Measurements from ENCODE around the gene HMCN1.

Gene HMCN1

DNA sequence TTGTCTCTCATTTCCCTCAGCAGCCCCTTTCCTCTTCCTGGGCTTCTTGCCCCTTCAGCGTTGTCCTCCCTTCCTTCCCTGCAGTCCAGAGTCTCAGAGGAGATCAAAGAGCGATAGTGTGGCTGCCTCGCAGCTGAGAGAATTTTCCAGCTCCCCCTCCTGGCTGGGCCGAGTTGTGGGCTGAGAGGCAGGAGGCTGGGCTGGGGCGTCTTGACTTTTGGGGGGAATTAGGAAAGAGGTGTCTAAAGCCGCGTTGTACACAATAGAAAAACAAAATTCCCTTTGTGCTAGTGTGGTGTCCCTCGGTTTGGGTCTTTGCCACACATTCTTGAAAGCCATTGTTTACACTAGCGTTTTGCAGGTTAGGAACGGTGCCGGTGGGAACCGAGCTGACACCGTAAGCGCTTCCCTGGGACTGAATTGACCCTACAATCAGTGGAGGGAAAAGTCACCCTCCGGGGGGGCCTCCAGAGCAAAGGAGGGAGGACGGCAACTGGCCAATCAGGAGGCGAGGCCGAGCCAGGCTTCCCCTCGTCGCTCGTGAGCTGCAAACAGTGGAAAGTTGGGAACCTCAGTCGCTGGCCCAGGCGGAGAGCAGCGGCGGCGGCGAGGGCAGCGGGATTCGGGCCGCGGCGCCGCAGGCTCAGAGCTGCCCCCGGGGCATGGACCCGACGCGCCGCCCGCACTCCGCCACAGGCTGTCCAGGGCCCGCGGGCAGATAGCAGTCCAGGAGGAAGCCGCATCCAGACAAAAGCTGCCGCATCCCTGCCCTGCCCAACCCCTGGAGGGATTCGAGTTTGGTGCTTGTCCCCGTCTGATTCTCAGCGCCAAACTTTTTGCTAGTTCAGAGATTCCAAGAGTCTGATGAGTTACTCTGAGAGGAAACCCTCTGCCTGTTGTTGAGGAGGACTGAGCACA, at the start of gene HMCN1:
Gene HMCN1 (plus strand): TSS at position 574 of the 918 bp plus-strand sequence. CDS start 389 bp downstream, outside the sequence.
- Histone ChIP-seq H3K9ac (ENCODE audit: low read length) (no peak within 1 kb of the TSS), H3K4me2 (ENCODE audit: low read length) (no peak within 1 kb of the TSS), H3K27me3 (ENCODE audit: insufficient read depth, low read length) (no peaks in the 10 kb centered on the region), H3K79me2 (ENCODE audit: insufficient read depth, low read length) (no peaks in the 10 kb centered on the region), H2AFZ (ENCODE audit: low read length) (no peak within 1 kb of the TSS), H3K9me2 (ENCODE audit: low read depth, low read length) (no peaks in the 10 kb centered on the region), H4K20me1 (ENCODE audit: insufficient read depth, low read length) (no peaks in the 10 kb centered on the region), H3K9me3 (ENCODE audit: low read length) (no peaks in the 10 kb centered on the region), H3K4me3 (ENCODE audit: low read depth, low read length, poor library complexity, severe bottlenecking) (no peak within 1 kb of the TSS), H3K27ac (ENCODE audit: low read depth, low read length, poor library complexity, severe bottlenecking) (no peak within 1 kb of the TSS), H3K36me3 (ENCODE audit: insufficient read depth, low read length) (no peaks in the 10 kb centered on the region), H3K4me1 (ENCODE audit: insufficient read depth, low read length, severe bottlenecking) (no peaks in the 10 kb centered on the region), H3F3A (ENCODE audit: insufficient read depth, low read length) (no peaks in the 10 kb centered on the region)
- TF ChIP-seq EZH2 (IDR thresholded peaks at IDR 0.05; ENCODE audit: borderline replicate concordance, low read length): no peak
- TF ChIP-seq, protein P1, sequence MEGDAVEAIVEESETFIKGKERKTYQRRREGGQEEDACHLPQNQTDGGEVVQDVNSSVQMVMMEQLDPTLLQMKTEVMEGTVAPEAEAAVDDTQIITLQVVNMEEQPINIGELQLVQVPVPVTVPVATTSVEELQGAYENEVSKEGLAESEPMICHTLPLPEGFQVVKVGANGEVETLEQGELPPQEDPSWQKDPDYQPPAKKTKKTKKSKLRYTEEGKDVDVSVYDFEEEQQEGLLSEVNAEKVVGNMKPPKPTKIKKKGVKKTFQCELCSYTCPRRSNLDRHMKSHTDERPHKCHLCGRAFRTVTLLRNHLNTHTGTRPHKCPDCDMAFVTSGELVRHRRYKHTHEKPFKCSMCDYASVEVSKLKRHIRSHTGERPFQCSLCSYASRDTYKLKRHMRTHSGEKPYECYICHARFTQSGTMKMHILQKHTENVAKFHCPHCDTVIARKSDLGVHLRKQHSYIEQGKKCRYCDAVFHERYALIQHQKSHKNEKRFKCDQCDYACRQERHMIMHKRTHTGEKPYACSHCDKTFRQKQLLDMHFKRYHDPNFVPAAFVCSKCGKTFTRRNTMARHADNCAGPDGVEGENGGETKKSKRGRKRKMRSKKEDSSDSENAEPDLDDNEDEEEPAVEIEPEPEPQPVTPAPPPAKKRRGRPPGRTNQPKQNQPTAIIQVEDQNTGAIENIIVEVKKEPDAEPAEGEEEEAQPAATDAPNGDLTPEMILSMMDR (IDR thresholded peaks at IDR 0.05; ENCODE audit: low read length): no peak

DNA sequence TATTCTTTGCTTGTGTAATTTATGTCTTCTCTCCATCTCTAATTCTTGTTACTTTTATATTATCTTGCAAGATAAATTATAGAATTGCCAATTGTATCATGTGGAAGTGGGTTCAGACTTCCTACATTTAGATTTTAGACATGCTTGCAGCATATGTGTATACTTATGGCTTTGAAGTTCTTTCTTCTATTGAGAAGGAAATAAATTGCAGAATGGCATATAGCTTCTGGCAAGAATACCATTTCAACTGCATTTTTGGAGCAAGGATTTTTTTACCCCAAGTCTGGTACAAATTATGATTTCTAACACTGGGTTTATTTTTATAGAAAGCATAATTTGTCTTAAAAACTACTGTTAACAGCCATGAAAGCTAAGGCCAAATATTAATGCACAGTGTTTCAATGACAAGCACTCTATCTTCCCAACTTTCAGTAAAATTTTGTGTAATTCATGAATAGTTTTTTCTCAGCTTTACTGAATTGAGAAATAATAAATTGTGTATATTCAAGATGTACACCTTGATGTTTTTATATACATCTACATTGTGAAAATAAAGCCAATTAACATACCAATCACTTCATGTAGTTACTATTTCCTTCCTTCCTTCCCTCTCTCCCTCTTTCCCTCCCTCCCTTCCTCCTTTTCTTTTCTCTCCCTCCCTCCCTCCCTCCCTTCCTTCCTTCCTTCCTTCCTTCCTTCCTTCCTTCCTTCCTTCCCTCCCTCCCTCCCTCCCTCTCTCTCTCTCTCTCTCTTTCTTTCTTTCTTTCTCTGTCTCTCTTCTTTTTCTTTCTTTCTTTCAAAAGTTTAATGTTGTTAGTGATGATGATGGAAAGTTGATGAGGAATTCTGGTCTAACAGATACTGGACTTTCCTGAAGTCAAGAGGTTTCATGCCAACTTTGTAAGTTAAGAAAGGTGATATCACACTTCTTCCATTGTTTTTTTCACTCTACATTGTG, 47.1 kb upstream of the HMCN1 start:
- Histone ChIP-seq H4K20me1 (ENCODE audit: insufficient read depth, low read length) (no peaks in the 10 kb centered on the region), H3K36me3 (ENCODE audit: insufficient read depth, low read length) (no peaks in the 10 kb centered on the region), H3K9me2 (ENCODE audit: low read depth, low read length) (no peaks in the 10 kb centered on the region), H2AFZ (ENCODE audit: low read length) (no peak overlapping the region), H3K4me3 (ENCODE audit: low read depth, low read length, poor library complexity, severe bottlenecking) (no peak overlapping the region), H3K9ac (ENCODE audit: low read length) (no peak overlapping the region), H3F3A (ENCODE audit: insufficient read depth, low read length) (no peaks in the 10 kb centered on the region), H3K9me3 (ENCODE audit: low read length) (no peaks in the 10 kb centered on the region), H3K79me2 (ENCODE audit: insufficient read depth, low read length) (no peaks in the 10 kb centered on the region), H3K4me1 (ENCODE audit: insufficient read depth, low read length, severe bottlenecking) (no peaks in the 10 kb centered on the region), H3K27me3 (ENCODE audit: insufficient read depth, low read length) (no peaks in the 10 kb centered on the region), H3K4me2 (ENCODE audit: low read length) (no peak overlapping the region), H3K27ac (ENCODE audit: low read depth, low read length, poor library complexity, severe bottlenecking) (no peak overlapping the region)
- TF ChIP-seq, protein P1 (IDR thresholded peaks at IDR 0.05; ENCODE audit: low read length): no peak
- TF ChIP-seq EZH2 (IDR thresholded peaks at IDR 0.05; ENCODE audit: borderline replicate concordance, low read length): no peak

DNA sequence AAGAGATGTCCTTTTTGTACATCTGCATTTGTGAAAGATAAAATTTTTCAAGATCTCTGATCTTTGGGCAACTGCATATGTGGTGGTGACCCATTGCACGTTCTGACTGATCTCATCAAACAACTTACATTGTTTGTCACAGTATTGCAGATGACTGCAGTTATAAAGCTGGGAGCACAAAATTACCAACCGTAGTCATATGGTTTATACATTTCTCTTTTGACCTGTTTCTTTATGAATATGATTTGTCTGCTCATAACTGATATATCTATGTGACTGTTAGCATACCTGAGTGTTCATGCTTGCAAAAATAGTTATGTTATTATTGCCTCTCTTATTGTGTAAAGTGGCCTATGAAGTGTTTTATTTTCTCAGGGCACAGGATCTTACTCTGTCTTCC, 43.7 kb upstream of the HMCN1 start:
- Histone ChIP-seq H3K9ac (ENCODE audit: low read length) (no peak overlapping the region), H3K9me3 (ENCODE audit: low read length) (0 out of 2 replicates have a peak, but pooled peaks cover 2% of the 10 kb centered on the region), H4K20me1 (ENCODE audit: insufficient read depth, low read length) (no peaks in the 10 kb centered on the region), H3K4me2 (ENCODE audit: low read length) (no peak overlapping the region), H2AFZ (ENCODE audit: low read length) (no peak overlapping the region), H3K9me2 (ENCODE audit: low read depth, low read length) (no peaks in the 10 kb centered on the region), H3K79me2 (ENCODE audit: insufficient read depth, low read length) (no peaks in the 10 kb centered on the region), H3K27me3 (ENCODE audit: insufficient read depth, low read length) (no peaks in the 10 kb centered on the region), H3F3A (ENCODE audit: insufficient read depth, low read length) (no peaks in the 10 kb centered on the region), H3K4me1 (ENCODE audit: insufficient read depth, low read length, severe bottlenecking) (peaks cover 10% of the 10 kb centered on the region), H3K36me3 (ENCODE audit: insufficient read depth, low read length) (no peaks in the 10 kb centered on the region; the same call in 1 of the 2 replicates), H3K4me3 (ENCODE audit: low read depth, low read length, poor library complexity, severe bottlenecking) (no peak overlapping the region), H3K27ac (ENCODE audit: low read depth, low read length, poor library complexity, severe bottlenecking) (no peak overlapping the region)
- TF ChIP-seq, protein P1 (IDR thresholded peaks at IDR 0.05; ENCODE audit: low read length): no peak
- no peak for TF ChIP-seq EZH2 (IDR thresholded peaks at IDR 0.05; ENCODE audit: borderline replicate concordance, low read length)
